ENCODE results near the gene EXOSC9. TPM values are rescaled to one million over a fixed set of nuclear protein-coding genes. Genes with fewer than 3 reads are reported as not detected.

EXOSC9 gene
- total RNA-seq, 1 experiment from 2014 or later = 69.1 TPM

DNA sequence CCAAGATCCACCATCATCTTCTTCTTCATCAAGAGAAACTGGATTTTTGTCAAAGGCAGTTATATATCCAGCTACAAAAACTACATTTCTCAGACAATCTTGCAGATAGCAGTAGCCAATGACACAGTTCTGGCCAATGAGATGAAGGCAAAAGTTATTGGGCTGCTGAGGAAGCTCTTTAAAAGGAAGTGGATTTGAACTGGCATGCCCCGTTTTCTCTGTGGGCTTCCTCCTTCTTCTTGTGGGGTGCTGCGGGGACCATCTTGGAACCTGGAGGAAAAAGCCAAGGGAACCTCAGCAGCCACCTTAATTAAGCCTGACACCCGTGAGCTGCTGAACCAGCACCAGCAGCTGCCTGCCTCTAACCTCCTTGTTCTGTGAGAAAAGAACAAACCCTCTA lies 40.9 kb upstream of the EXOSC9 start:
- Histone ChIP-seq H2BK20ac (ENCODE audit: low read depth, low read length, poor library complexity, severe bottlenecking) (no peak overlapping the region), H2BK5ac (ENCODE audit: insufficient read length, low read length) (no peak overlapping the region), H3K56ac (ENCODE audit: insufficient read length, low read depth, low read length) (no peak overlapping the region), H4K20me1 (ENCODE audit: control insufficient read depth, insufficient read depth, insufficient read length) (no peaks in the 10 kb centered on the region), H3K18ac (ENCODE audit: insufficient read length, low read depth, low read length) (no peak overlapping the region), H3K23me2 (ENCODE audit: insufficient read length, low read depth, low read length, poor library complexity, severe bottlenecking) (peaks cover 8% of the 10 kb centered on the region), H3K4me1 (ENCODE audit: insufficient read depth, low read length) (no peaks in the 10 kb centered on the region), H4K5ac (ENCODE audit: insufficient read length, low read depth, low read length) (no peak overlapping the region), H2BK12ac (ENCODE audit: insufficient read length, low read depth, low read length) (no peak overlapping the region), H4K91ac (ENCODE audit: insufficient read length, low read depth, low read length) (no peak overlapping the region), H3K9me3 (ENCODE audit: control insufficient read depth, low read depth, low read length) (no peaks in the 10 kb centered on the region), H2BK15ac (ENCODE audit: low read depth, low read length) (no peak overlapping the region), H3K27me3 (ENCODE audit: insufficient read depth, low read length) (peaks cover 23% of the 10 kb centered on the region), H3K4ac (ENCODE audit: low read depth, low read length) (no peak overlapping the region), H3K4me2 (ENCODE audit: insufficient read depth, insufficient read length, low read length) (no peak overlapping the region), H4K8ac (replicated peaks; ENCODE audit: insufficient read length, low read depth, low read length) (no peak overlapping the region), H3K23ac (ENCODE audit: insufficient read length, low read depth, low read length) (no peak overlapping the region), H2BK120ac (ENCODE audit: low read depth, low read length, poor library complexity, severe bottlenecking) (no peak overlapping the region), H3K27ac (ENCODE audit: insufficient read length, low read depth, low read length) (no peak overlapping the region), H3K9ac (ENCODE audit: extremely low read depth, insufficient read length, low read length) (no peak overlapping the region), H3K79me2 (ENCODE audit: insufficient read depth, low read length) (no peaks in the 10 kb centered on the region), H2AFZ (ENCODE audit: low read length) (no peak overlapping the region), H3K79me1 (ENCODE audit: insufficient read depth, low read depth, low read length, poor library complexity, severe bottlenecking) (no peaks in the 10 kb centered on the region), H3T11ph (ENCODE audit: low read length) (no peak overlapping the region), H3K14ac (ENCODE audit: insufficient read depth, low read length) (no peak overlapping the region), H2AK5ac (ENCODE audit: insufficient read length, low read length) (no peak overlapping the region)
- WGBS (ENCODE audit: extremely low coverage, insufficient read length, low lambda C conversion rate) = no CpG with 5 or more reads among the region's 3 CpGs
- H3K9me3 Mint-ChIP-seq = no peaks in the 10 kb centered on the region
- TF ChIP-seq CTCF (conservative IDR thresholded peaks at IDR 0.05) = no peak
- no peaks in the 10 kb centered on the region for H3K36me3 Mint-ChIP-seq (ENCODE audit: insufficient read depth in 1 of 3, low read depth in 3 of 3)
- no peak for DNase-seq
- H3K4me3 Mint-ChIP-seq = no peak overlapping the region
- no peak overlapping the region for H3K27ac Mint-ChIP-seq
- H3K27me3 Mint-ChIP-seq (ENCODE audit: low read depth) = peaks cover 83% of the 10 kb centered on the region
- peaks cover 8% of the 10 kb centered on the region in 2 experiments for H3K4me1 Mint-ChIP-seq

Measured in H9 (cell line).